Measurements from ENCODE around the gene LZTR1. TPM values are rescaled to one million over a fixed set of nuclear protein-coding genes. Genes with fewer than 3 reads are reported as not detected.

The LZTR1 gene
- total and polyA plus RNA-seq, 2 experiments from 2014 or later = 9.2 to 39.9 TPM

DNA sequence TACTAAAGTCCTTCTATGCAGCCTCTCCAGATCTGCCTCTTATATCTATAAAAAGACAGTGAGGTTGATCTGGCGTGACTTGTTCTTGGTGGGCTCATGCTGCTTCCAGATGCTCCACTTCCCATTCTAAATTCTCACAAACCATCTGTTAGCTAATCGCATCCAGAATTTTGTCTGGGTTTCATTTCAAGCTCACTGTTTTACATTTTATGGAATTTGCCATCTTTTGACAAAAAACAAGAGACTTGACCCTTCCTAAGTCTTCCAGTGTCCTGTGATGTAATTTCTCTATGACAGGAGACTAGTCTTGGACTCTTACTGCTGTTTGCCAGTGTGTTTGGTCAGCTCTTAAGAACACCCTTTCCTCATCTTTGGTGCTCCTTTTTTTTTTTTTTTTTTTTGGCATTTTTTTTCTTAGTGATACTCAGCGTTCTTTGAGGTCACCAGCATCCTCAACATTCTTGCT is 41.9 kb upstream of the LZTR1 start:
- Mint-ChIP-seq H3K36me3 (ENCODE audit: low read depth) (peaks cover 34% of the 10 kb centered on the region), H3K9me3 (no peaks in the 10 kb centered on the region), H3K4me1 (peaks cover 12% of the 10 kb centered on the region; the same call in 2 of the 3 replicates), H3K27me3 (ENCODE audit: insufficient read depth, low read depth, poor library complexity) (peaks cover 5% of the 10 kb centered on the region), H3K4me3 (no peak overlapping the region), H3K27ac (no peak overlapping the region)
- H3K27me3 ChIP-seq (ENCODE audit: insufficient read depth) = no peaks in the 10 kb centered on the region
- H3F3A ChIP-seq (replicated peaks; ENCODE audit: low read depth) = 0 out of 2 replicates have a peak, but pooled peaks cover 3% of the 10 kb centered on the region
- peaks cover 96% of the 10 kb centered on the region for H4K20me1 ChIP-seq (replicated peaks; ENCODE audit: insufficient read depth)
- ATAC-seq (no peak), DNase-seq (ENCODE audit: low spot score) (no peak)
- H2AFZ ChIP-seq = no peak overlapping the region
- H3K9me2 ChIP-seq (ENCODE audit: insufficient read depth) = peaks cover 2% of the 10 kb centered on the region; the same call in 1 of the 2 replicates
- TF ChIP-seq ZNF114 (CRISPR knock-in tag; IDR thresholded peaks at IDR 0.05) = no peak
- TF ChIP-seq NANOG (IDR thresholded peaks at IDR 0.05; ENCODE audit: borderline replicate concordance) = no peak
- TF ChIP-seq STAT1 (IDR thresholded peaks at IDR 0.05; ENCODE audit: unreplicated experiment) = no peak
- no peak for TF ChIP-seq JUNB (IDR thresholded peaks at IDR 0.05; ENCODE audit: unreplicated experiment)
- no peak for TF ChIP-seq ZNF331 (CRISPR knock-in tag; IDR thresholded peaks at IDR 0.05; ENCODE audit: low read depth)
- TF ChIP-seq, protein P1, sequence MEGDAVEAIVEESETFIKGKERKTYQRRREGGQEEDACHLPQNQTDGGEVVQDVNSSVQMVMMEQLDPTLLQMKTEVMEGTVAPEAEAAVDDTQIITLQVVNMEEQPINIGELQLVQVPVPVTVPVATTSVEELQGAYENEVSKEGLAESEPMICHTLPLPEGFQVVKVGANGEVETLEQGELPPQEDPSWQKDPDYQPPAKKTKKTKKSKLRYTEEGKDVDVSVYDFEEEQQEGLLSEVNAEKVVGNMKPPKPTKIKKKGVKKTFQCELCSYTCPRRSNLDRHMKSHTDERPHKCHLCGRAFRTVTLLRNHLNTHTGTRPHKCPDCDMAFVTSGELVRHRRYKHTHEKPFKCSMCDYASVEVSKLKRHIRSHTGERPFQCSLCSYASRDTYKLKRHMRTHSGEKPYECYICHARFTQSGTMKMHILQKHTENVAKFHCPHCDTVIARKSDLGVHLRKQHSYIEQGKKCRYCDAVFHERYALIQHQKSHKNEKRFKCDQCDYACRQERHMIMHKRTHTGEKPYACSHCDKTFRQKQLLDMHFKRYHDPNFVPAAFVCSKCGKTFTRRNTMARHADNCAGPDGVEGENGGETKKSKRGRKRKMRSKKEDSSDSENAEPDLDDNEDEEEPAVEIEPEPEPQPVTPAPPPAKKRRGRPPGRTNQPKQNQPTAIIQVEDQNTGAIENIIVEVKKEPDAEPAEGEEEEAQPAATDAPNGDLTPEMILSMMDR (conservative IDR thresholded peaks at IDR 0.05; ENCODE audit: low read depth in 2 of 2) = no peak
- TF ChIP-seq CREB1 (CRISPR knock-in tag; IDR thresholded peaks at IDR 0.05; ENCODE audit: low read depth) = no peak
- TF ChIP-seq, protein P2, sequence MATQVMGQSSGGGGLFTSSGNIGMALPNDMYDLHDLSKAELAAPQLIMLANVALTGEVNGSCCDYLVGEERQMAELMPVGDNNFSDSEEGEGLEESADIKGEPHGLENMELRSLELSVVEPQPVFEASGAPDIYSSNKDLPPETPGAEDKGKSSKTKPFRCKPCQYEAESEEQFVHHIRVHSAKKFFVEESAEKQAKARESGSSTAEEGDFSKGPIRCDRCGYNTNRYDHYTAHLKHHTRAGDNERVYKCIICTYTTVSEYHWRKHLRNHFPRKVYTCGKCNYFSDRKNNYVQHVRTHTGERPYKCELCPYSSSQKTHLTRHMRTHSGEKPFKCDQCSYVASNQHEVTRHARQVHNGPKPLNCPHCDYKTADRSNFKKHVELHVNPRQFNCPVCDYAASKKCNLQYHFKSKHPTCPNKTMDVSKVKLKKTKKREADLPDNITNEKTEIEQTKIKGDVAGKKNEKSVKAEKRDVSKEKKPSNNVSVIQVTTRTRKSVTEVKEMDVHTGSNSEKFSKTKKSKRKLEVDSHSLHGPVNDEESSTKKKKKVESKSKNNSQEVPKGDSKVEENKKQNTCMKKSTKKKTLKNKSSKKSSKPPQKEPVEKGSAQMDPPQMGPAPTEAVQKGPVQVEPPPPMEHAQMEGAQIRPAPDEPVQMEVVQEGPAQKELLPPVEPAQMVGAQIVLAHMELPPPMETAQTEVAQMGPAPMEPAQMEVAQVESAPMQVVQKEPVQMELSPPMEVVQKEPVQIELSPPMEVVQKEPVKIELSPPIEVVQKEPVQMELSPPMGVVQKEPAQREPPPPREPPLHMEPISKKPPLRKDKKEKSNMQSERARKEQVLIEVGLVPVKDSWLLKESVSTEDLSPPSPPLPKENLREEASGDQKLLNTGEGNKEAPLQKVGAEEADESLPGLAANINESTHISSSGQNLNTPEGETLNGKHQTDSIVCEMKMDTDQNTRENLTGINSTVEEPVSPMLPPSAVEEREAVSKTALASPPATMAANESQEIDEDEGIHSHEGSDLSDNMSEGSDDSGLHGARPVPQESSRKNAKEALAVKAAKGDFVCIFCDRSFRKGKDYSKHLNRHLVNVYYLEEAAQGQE (IDR thresholded peaks at IDR 0.05; ENCODE audit: unreplicated experiment) = no peak
- TF ChIP-seq, protein P3, sequence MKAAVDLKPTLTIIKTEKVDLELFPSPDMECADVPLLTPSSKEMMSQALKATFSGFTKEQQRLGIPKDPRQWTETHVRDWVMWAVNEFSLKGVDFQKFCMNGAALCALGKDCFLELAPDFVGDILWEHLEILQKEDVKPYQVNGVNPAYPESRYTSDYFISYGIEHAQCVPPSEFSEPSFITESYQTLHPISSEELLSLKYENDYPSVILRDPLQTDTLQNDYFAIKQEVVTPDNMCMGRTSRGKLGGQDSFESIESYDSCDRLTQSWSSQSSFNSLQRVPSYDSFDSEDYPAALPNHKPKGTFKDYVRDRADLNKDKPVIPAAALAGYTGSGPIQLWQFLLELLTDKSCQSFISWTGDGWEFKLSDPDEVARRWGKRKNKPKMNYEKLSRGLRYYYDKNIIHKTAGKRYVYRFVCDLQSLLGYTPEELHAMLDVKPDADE (IDR thresholded peaks at IDR 0.05) = no peak
- TF ChIP-seq POLR2AphosphoS5 (IDR thresholded peaks at IDR 0.05; ENCODE audit: low read depth) = no peak
- TF ChIP-seq EZH2 (IDR thresholded peaks at IDR 0.05; ENCODE audit: low read depth, unreplicated experiment) = no peak
- TF ChIP-seq, protein P4, sequence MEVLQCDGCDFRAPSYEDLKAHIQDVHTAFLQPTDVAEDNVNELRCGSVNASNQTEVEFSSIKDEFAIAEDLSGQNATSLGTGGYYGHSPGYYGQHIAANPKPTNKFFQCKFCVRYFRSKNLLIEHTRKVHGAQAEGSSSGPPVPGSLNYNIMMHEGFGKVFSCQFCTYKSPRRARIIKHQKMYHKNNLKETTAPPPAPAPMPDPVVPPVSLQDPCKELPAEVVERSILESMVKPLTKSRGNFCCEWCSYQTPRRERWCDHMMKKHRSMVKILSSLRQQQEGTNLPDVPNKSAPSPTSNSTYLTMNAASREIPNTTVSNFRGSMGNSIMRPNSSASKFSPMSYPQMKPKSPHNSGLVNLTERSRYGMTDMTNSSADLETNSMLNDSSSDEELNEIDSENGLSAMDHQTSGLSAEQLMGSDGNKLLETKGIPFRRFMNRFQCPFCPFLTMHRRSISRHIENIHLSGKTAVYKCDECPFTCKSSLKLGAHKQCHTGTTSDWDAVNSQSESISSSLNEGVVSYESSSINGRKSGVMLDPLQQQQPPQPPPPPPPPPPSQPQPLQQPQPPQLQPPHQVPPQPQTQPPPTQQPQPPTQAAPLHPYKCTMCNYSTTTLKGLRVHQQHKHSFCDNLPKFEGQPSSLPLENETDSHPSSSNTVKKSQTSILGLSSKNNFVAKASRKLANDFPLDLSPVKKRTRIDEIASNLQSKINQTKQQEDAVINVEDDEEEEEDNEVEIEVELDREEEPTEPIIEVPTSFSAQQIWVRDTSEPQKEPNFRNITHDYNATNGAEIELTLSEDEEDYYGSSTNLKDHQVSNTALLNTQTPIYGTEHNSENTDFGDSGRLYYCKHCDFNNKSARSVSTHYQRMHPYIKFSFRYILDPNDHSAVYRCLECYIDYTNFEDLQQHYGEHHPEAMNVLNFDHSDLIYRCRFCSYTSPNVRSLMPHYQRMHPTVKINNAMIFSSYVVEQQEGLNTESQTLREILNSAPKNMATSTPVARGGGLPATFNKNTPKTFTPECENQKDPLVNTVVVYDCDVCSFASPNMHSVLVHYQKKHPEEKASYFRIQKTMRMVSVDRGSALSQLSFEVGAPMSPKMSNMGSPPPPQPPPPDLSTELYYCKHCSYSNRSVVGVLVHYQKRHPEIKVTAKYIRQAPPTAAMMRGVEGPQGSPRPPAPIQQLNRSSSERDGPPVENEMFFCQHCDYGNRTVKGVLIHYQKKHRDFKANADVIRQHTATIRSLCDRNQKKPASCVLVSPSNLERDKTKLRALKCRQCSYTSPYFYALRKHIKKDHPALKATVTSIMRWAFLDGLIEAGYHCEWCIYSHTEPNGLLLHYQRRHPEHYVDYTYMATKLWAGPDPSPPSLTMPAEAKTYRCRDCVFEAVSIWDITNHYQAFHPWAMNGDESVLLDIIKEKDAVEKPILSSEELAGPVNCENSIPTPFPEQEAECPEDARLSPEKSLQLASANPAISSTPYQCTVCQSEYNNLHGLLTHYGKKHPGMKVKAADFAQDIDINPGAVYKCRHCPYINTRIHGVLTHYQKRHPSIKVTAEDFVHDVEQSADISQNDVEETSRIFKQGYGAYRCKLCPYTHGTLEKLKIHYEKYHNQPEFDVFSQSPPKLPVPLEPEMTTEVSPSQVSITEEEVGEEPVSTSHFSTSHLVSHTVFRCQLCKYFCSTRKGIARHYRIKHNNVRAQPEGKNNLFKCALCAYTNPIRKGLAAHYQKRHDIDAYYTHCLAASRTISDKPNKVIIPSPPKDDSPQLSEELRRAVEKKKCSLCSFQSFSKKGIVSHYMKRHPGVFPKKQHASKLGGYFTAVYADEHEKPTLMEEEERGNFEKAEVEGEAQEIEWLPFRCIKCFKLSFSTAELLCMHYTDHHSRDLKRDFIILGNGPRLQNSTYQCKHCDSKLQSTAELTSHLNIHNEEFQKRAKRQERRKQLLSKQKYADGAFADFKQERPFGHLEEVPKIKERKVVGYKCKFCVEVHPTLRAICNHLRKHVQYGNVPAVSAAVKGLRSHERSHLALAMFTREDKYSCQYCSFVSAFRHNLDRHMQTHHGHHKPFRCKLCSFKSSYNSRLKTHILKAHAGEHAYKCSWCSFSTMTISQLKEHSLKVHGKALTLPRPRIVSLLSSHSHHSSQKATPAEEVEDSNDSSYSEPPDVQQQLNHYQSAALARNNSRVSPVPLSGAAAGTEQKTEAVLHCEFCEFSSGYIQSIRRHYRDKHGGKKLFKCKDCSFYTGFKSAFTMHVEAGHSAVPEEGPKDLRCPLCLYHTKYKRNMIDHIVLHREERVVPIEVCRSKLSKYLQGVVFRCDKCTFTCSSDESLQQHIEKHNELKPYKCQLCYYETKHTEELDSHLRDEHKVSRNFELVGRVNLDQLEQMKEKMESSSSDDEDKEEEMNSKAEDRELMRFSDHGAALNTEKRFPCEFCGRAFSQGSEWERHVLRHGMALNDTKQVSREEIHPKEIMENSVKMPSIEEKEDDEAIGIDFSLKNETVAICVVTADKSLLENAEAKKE (CRISPR knock-in tag; IDR thresholded peaks at IDR 0.05) = no peak
- no peak for TF ChIP-seq EZH2phosphoT487 (IDR thresholded peaks at IDR 0.05; ENCODE audit: unreplicated experiment)
- H3K36me3 ChIP-seq (ENCODE audit: insufficient read depth) = peaks cover 9% of the 10 kb centered on the region; the same call in 1 of the 2 replicates
- H3K4me1 ChIP-seq (ENCODE audit: insufficient read depth) = peaks cover 20% of the 10 kb centered on the region
- H3K4me3 ChIP-seq = no peak overlapping the region
- H3K27ac ChIP-seq (ENCODE audit: low read depth) = no peak overlapping the region
- H3K4me2 ChIP-seq = no peak overlapping the region
- H3K79me2 ChIP-seq (replicated peaks; ENCODE audit: insufficient read depth) = peaks cover 100% of the 10 kb centered on the region
